Effector CD4-positive, alpha-beta T cell (primary cell): ENCODE measurements around the gene CYLD.

Experiments
- DNase-seq: peaks from one replicate; pipeline ENCODE4 v3.0.0-alpha.2; 2020

Gene CYLD

DNA sequence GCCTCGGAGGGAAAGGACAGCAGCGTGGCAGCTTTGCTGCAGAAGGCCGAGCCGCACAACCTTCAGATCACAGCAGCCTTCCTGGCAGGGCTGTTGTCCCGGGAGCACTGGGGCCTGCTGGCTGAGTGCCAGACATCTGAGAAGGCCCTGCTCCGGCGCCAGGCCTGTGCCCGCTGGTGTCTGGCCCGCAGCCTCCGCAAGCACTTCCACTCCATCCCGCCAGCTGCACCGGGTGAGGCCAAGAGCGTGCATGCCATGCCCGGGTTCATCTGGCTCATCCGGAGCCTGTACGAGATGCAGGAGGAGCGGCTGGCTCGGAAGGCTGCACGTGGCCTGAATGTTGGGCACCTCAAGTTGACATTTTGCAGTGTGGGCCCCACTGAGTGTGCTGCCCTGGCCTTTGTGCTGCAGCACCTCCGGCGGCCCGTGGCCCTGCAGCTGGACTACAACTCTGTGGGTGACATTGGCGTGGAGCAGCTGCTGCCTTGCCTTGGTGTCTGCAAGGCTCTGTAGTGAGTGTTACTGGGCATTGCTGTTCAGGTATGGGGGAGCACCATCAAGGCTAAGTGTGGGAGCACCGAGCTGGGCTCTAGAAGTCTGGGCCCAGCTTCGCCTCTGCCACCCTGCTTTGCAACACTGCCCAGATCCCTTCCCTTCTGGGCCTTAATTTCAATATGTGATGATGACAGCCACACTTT is 29.9 kb upstream of the CYLD start:
- DNase-seq = no peak

DNA sequence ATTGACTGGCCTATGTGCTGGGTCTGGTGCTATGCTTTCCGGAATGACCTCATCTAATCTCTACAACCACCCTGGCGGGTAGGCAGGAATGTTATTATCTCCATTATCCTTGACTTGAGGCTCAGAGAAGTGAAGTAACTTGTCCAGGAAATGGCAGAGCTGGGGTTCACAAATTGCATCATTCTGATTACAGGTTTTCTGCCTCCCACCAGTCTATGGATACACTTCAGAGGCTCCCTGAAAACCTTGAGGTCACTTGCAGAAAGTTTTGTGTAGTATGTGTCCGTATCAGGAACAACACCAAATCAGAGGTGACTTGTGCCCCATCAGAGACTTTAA is 29.4 kb upstream of the CYLD start:
- no peak for DNase-seq

DNA sequence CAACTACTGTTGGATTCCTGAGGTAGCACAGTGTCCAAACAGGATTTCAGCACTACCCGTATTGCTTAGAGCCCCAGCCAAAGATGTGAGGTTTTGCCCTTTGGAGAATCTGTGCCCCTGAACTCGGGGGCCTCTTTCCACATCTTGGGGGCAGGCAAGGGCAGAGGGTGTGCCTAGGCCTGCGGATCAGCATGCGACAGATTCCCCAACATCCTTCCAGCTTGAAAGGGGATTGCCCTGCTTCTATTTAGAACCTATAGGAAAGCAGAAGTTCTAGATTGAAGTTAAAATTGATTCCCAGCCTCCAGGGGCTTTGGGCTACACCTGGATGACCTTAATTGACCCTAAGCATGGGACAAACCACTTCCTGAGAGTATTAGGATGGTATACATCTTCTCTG is 28.9 kb upstream of the CYLD start:
- DNase-seq = no peak

DNA sequence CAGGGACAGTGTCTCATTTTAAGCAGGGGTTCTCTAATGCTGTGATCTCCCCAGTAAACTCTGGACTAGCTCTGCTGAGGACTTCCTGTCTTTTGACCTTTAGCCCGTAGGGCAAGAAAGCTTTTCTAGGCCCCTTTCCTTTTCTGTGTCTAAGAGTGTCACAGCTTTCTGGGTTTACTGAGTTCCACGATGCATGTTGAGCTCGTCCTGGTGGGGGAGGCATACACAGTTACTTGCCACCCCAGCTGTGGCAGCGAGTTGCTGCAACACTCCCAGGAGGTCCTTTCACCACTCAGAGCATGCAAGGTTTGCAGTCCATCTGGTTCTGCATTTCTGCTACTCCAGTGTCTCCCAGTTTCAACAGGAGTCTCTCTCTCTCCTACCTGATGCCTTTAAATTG is 24.8 kb upstream of the CYLD start:
- no peak for DNase-seq

DNA sequence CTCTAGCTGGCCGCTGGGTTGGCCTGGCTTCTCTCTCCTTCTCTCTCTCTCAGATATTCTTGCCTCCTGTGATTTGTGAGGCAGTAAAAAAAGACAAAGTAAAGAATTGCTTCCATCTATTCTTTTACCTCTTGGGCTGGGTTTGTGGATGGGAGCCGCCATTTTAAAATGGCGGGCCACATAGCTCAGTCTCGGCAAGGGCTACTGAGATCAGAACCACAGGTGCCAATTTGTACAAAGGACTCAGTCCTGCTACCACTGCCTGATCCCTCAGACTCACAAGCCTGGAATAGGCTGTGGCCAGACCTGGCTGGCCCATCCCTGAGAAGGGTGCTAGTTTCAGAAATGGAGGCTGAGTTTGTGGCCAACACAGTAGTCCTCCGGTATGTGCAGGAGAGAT is 24.4 kb upstream of the CYLD start:
- DNase-seq = no peak

DNA sequence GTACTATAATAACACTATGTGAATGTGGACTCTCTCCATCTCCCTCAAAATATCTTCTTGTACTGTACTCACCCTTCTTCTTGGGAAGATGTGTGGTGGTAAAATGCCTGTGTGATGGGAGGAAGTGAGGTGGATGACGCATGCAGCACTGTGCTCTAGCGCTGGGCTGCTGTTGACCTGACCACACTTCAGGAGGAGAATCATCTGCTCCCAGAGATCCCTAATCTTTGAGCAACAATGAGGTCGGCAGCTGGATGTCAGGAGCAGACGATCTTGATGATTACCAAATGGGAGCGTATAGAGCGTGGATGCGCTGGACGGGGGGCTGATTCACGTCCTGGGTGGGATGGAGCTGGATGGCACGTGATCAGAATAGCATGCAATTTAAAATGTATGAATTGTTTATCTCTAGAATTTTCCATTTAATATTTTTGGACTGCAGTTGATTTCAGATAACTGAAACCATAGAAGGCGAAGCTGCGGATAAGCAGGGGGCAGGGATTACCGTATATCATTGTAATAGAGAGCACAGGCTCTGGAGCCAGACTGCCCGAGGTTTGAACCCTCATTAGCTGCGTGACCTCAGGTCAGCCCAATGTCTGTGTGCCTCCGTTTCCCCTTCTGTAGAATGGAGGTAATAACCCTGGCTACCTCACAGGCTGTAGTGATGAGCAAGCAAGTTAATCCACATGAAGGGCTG is 23.7 kb upstream of the CYLD start:
- no peak for DNase-seq

DNA sequence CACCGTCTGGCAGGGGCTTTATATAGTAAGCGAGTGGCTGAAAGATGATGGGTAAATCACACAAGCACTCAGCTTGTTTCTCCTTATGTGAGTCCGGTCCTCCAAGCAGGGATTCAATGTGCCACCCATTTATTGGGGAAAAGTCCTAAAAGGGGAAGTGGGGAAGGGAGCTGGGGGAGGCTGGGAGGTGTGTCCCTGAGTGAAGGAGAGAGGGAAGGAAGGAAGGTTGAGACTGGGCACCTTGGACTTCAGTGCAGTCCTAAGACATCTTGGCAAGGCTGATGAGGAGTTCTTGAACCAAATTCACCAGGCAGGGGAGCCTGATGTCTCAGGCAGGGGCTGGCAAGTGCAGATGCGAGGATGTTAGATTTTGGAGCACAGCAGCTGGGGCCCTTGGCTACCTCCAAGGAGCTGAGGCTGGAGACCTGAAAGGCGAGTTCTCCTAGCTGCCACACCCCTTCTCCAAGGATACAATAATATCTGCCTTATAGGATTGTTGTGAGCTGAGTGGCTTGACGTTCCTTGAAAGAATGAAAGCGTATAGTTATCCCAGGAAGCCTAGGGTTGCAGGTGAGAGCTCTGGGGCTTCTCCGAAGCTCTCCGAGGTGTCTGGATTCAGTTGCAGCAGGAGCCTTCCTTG is 23.0 kb upstream of the CYLD start:
- DNase-seq = no peak

DNA sequence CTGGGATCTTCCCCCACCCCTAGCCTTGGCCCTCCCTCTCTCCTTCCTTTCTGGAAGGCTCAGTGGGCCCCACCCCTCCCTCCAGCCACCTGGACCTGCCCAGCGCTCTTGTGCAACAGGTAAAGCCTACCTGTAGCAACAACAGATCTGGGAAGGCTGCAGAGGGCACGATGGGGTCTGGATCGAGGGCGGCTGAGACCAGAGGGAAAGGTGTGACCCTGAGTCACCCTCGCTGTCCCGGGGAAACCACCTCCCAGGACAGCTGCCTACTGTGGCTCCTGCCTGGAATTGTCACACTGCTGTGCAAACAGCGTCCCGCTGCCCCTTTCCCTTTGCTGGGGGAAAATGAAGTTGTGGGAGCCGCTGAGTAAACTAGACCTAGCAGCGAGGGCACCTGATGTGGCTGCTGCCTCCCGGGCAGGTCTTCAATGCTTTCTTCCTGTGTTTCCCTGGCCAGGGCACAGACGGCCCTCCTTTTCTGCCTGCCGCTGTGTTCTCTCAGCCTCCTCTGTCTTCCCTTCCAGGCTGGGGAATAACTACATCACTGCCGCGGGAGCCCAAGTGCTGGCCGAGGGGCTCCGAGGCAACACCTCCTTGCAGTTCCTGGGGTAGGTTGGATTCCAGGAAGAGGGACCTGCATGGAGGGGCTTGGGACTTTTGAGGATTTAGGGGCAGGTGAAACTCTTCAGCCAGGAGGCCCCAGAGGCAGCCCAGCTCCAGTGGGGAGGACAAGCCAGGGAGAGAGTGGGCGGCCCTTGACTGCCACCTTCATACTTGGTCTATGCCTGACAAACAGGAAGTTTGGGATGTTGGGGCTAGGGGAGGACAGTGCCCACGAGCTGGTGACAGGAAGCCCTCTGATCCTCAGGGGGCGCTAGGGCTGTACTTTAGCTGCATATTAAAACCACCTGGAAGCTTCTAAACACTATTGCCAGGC is 22.2 kb upstream of the CYLD start:
- DNase-seq = no peak

DNA sequence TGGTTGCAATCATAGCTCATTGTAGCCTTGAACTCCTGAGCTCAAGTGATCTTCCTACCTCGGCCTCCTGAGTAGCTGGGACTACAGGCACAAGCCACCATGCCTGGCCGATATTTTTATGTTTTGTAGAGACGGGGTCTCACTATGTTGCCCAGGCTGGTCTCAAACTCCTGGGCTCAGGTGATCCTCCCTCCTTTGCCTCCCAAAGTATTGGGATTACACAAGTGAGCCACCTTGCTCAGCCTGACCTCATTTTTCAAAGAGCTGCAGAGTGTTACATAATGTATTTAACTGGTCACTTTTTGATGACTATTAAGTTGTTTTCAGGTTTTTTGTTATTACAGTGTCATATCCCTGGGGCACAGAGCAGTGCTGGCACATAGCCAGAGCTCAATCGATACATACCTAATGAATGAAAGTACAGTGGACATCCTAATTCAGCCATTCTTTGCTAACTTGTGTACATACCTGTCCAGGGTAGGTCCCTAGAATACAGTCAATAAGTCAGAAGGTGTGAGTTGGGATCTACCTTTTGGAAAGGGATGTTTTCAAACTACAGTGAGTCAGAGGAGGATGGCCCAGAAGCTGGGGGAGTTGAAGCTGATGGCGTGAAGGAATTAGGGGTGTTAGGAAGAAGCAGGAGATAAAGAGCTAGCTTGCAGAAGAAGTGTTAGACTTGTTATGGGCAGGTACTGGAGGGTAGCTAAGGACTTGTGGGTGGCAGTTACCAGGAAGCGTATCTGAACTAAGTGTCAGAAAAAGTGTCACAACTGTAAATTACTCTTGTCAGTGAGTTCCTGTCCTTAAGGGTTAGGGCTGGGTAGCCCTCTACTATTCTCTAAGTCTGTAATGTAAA is 20.1 kb upstream of the CYLD start:
- no peak for DNase-seq

DNA sequence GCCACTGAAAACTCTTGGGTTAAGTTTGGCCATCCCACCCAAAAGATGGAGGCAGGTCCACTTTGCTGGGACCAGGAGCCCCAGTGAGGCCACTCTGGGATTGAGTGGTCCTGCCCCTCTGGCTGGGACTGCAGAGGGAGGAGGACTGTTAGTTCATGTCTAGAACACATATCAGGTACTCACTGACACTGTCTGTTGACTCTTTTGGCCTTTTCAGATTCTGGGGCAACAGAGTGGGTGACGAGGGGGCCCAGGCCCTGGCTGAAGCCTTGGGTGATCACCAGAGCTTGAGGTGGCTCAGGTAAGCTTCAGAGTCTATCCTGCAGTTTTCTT is 19.5 kb upstream of the CYLD start:
- DNase-seq = no peak

DNA sequence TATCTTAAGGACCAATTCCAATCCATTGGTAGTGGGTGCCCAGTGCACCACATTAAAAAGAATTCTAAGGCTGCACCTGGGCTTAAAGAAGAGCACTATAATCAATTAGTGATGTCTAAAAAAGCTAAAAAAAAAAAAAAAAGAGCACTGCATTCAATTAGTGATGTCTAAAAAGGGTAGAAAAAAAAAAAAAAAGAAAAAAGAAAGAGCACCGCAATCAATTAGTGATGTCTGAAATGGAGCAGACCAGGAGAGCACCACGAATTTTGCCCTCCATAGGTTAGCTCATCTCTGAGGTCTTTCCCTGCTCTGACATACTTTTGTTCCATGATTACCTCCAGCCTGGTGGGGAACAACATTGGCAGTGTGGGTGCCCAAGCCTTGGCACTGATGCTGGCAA is 18.9 kb upstream of the CYLD start:
- no peak for DNase-seq

DNA sequence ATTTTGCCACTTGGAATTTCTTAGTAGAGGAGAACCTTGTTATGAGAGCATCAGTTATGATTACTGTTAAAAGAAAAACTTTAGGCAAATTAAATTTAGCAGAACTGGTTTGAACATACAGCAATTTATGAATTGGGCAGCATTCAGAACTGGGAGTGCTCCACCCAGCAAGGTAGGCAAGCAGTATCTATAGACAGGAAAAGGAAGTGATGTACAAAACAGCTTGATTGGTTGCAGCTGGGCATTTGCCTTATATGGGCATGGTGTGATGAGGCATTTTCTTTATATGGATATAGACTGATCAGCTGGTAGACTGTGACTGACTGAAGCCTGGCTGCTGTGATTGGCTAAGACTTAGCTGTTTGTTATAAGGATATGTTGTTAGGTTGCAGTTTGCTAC is 17.6 kb upstream of the CYLD start:
- DNase-seq = no peak

DNA sequence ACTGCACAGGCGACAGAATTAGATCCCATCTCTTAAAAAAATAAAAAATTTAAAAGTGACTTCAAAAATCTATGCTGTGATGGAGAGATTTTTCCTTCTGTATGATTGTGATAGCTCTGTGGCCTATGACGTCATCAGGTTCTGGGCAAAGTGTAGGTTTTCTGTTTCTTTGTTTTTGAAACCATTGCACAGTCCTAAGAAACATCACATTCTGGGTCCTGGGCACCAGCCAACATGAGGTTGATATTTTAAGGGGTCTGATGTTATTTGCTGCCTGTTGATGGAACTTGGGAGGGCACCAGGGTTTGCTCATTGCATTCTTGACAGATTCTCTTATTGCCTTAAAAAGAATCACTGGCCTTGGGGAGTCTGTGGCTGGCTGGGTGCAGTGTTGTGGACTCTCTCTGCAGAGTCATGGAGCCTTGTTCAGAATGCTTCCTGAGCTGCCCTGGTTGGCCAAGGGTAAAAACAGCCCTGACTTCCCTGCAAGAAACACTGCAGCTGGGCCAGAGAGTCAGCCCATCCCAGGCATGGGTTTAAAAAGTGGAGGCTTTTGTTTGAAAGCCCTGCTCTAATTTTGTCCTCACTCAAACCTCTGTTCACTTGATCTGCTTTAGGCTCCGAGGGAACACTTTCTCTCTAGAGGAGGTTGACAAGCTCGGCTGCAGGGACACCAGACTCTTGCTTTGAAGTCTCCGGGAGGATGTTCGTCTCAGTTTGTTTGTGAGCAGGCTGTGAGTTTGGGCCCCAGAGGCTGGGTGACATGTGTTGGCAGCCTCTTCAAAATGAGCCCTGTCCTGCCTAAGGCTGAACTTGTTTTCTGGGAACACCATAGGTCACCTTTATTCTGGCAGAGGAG is 10.5 kb upstream of the CYLD start:
- DNase-seq = no peak

DNA sequence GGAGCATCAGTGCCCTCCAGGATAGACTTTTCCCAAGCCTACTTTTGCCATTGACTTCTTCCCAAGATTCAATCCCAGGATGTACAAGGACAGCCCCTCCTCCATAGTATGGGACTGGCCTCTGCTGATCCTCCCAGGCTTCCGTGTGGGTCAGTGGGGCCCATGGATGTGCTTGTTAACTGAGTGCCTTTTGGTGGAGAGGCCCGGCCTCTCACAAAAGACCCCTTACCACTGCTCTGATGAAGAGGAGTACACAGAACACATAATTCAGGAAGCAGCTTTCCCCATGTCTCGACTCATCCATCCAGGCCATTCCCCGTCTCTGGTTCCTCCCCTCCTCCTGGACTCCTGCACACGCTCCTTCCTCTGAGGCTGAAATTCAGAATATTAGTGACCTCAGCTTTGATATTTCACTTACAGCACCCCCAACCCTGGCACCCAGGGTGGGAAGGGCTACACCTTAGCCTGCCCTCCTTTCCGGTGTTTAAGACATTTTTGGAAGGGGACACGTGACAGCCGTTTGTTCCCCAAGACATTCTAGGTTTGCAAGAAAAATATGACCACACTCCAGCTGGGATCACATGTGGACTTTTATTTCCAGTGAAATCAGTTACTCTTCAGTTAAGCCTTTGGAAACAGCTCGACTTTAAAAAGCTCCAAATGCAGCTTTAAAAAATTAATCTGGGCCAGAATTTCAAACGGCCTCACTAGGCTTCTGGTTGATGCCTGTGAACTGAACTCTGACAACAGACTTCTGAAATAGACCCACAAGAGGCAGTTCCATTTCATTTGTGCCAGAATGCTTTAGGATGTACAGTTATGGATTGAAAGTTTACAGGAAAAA is 9.7 kb upstream of the CYLD start:
- no peak for DNase-seq

DNA sequence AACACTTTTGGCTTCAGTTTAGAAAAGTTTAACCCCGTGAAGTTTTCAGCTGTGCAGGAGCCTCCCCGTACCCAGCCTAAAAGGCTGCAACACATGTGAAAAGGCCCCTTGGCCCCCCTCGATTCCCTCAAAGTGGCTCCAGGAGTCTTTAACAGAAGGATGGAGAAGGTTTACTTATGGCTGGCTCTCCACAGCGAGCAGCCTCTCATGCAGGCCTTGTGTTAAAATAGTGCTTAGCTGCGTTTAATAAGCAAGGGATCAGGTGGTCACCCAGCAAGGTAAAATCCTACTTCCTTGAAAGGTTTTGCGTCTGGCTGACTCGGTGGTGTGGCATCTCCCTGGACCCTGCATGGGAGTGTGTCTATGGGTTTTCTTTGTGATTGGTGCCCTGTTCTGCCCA is 8.4 kb upstream of the CYLD start:
- no peak for DNase-seq

DNA sequence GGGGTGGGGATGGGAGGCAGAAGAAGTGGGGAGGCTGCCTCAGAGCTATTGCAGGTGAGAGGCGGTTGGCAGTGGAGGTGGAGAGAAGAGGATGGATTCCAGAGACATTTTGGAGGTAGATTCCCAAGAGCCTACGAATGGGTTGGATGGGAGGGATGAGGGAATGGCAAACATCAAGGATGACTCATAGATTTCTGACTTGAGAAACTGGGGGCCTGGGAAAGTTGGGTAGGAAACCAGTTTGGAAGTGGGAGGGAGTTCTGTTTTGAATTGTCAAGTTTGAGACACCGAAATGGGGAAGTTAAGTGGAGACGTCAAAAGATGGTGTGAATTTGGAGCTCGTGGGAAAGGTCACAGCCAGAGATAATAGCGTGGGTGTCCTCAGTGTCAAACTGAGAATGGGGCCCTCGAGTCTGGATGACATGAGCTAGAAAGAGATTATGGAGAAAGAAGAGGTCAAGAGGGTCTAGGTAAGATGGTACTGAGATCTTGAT is 6.2 kb upstream of the CYLD start:
- DNase-seq = no peak

DNA sequence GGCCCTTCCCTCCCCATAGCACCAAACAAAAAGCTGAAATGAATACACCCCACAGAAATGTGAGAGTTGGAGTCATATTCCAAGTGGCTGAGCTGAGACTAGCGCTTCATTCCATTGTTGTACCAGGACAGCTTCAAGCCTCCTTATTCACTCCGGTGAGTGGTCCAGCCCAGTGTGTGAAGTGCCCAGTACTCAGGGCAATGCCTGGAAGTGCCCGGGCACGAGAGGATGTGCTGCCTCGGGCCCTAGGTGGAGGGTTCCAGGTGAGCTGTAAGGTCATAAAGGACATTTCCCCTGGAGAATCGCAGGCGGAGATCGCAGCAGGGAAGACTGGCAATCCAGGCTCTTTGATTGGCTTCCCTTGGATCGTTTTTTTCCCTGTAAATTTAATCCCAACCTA is 5.4 kb upstream of the CYLD start:
- DNase-seq = no peak

DNA sequence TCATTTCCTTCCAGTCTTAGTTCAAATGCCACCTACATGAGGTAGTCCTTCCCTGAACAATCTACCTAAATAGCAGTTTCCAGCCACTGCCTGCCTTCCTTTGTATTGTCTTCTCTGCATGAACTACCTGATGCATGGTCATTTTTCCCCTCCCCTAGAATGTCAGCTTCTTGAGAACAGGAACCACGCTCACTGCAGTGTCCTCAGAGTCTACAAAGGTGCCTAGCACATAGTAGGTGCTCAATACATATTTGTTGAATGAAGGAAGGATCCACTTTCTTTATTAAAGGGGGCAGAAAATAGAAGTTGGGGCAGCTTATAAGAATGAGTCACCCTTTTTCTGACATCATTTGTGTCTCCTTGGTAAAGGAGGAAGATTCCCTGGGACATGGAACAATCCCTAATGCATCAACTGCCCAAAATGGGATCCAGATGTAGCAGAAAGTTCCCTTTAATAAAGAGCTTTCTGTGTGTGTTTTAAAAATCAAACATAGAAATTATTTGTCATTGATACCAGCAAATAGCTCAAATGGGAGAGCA is 4.4 kb upstream of the CYLD start:
- DNase-seq = no peak

DNA sequence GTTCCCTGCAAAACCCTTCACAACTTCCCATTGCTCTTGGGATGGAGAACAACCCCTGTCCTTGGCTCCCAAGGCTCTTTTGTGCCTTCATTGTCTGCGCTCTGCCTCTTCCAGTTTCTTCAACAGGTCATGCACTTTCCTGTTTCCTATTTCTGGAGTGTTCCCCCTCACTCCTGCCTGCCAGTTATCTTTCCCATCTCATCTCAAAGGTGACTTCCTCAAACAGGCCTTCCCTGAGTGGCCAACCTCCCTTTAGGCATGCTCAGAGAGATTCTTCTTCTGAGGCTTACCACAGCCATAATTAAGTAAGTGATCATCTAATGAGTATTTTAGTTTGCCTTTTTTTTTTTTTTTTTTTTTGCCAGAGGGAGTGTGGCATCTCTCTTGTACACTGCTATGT is 2.9 kb upstream of the CYLD start:
- no peak for DNase-seq

DNA sequence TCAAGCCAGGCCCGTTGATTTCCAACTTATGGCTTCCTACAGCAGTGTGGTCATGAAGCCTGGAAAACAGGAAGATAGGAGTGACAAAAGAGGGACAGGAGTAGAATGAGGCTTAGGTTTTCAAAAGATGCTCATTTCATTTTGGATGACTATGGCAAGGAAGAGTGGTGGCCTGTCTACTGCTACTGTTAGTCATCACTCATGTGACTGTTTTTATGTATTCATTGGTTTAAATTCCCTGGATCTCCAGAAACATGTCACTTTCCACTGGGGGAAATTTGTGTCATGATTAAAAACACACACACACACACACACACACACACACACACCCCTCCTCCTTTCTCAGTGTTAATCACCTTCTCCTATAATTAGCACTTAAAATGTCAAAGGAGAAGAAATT is 1.1 kb upstream of the CYLD start:
- DNase-seq = no peak
